ENCODE results near the gene MCM9.

- no peak for TF ChIP-seq CTCF (IDR thresholded peaks at IDR 0.05; ENCODE audit: low read length)
- no peak for TF ChIP-seq EZH2 (IDR thresholded peaks at IDR 0.05; ENCODE audit: borderline replicate concordance, low read length)
Observed at GRCh38 chr6:118903138-118903537, 31.8 kb downstream of the MCM9 start.
